Progenitor cell of endocrine pancreas (in vitro differentiated cells): ENCODE data around the gene ABLIM3. TPM values are rescaled to one million over a fixed set of nuclear protein-coding genes. Genes with fewer than 3 reads are reported as not detected.

Experiments used
- DNase-seq: peaks from one replicate; pipeline ENCODE4 v3.0.0; 2021; ENCODE audit warnings: low spot score; ENCODE audit not compliant: unreplicated experiment
- H3K27ac Mint-ChIP-seq: 2 replicates; pipeline ENCODE4 v1.8.0; 2021; ENCODE audit warnings: mild to moderate bottlenecking, moderate library complexity, mixed read lengths
- H3K27me3 Mint-ChIP-seq: 2 replicates; pipeline ENCODE4 v1.8.0; 2021; ENCODE audit warnings: mixed read lengths
- H3K36me3 Mint-ChIP-seq: 2 replicates; pipeline ENCODE4 v1.8.0; 2022; ENCODE audit warnings: mixed read lengths; ENCODE audit not compliant: insufficient read depth
- H3K4me1 Mint-ChIP-seq: 2 replicates; pipeline ENCODE4 v1.8.0; 2021; ENCODE audit warnings: low read depth, mixed read lengths
- H3K4me3 Mint-ChIP-seq: 2 replicates; pipeline ENCODE4 v1.8.0; 2021; ENCODE audit warnings: low read depth, mild to moderate bottlenecking, moderate library complexity, mixed read lengths
- H3K9me3 Mint-ChIP-seq: 2 replicates; pipeline ENCODE4 v1.8.0; 2021; ENCODE audit warnings: low read depth, mixed read lengths
- CTCF ChIP-seq: fragments of 200-600 bp; sonication (generic); IDR thresholded peaks from one replicate; pipeline ENCODE4 v1.5.0; 2021; ENCODE audit warnings: antibody characterized with exemption, mild to moderate bottlenecking; ENCODE audit not compliant: unreplicated experiment
- total RNA-seq: library from RNA; stranded (reverse); gene quantifications from 2 replicates; pipeline ENCODE4 v1.2.1, GENCODE V29; 2021

ABLIM3 gene
- total RNA-seq, 1 donor from 2014 or later = 0.48 TPM

GRCh38 chr5:149246906-149247305 is 105.6 kb downstream of the ABLIM3 start:
- H3K27ac Mint-ChIP-seq = no peak overlapping the region
- H3K36me3 Mint-ChIP-seq = no peaks in the 10 kb centered on the region
- TF ChIP-seq CTCF = no peak
- peaks cover 52% of the 10 kb centered on the region for H3K27me3 Mint-ChIP-seq
- no peaks in the 10 kb centered on the region for H3K9me3 Mint-ChIP-seq
- DNase-seq = no peak
- no peak overlapping the region for H3K4me3 Mint-ChIP-seq
- no peaks in the 10 kb centered on the region for H3K4me1 Mint-ChIP-seq

GRCh38 chr5:149247726-149248125 is 106.4 kb downstream of the ABLIM3 start:
- Mint-ChIP-seq H3K27ac (no peak overlapping the region), H3K4me3 (no peak overlapping the region), H3K27me3 (peaks cover 47% of the 10 kb centered on the region), H3K36me3 (no peaks in the 10 kb centered on the region), H3K4me1 (no peaks in the 10 kb centered on the region), H3K9me3 (no peaks in the 10 kb centered on the region)
- DNase-seq = no peak
- TF ChIP-seq CTCF = no peak

GRCh38 chr5:149251546-149251945 is 110.3 kb downstream of the ABLIM3 start:
- TF ChIP-seq CTCF = no peak
- Mint-ChIP-seq H3K27ac (no peak overlapping the region), H3K9me3 (no peaks in the 10 kb centered on the region), H3K4me1 (no peaks in the 10 kb centered on the region), H3K27me3 (peaks cover 51% of the 10 kb centered on the region), H3K4me3 (no peak overlapping the region), H3K36me3 (no peaks in the 10 kb centered on the region)
- no peak for DNase-seq

GRCh38 chr5:149254506-149254905 is 113.2 kb downstream of the ABLIM3 start:
- H3K9me3 Mint-ChIP-seq = no peaks in the 10 kb centered on the region
- no peak for TF ChIP-seq CTCF
- no peaks in the 10 kb centered on the region for H3K36me3 Mint-ChIP-seq
- H3K4me1 Mint-ChIP-seq = no peaks in the 10 kb centered on the region
- H3K27ac Mint-ChIP-seq = no peak overlapping the region
- H3K4me3 Mint-ChIP-seq = no peak overlapping the region
- peaks cover 52% of the 10 kb centered on the region for H3K27me3 Mint-ChIP-seq
- DNase-seq = peak; percentile 28

- Mint-ChIP-seq H3K27ac (no peak overlapping the region), H3K27me3 (peaks cover 61% of the 10 kb centered on the region), H3K36me3 (no peaks in the 10 kb centered on the region), H3K4me1 (no peaks in the 10 kb centered on the region), H3K4me3 (no peak overlapping the region), H3K9me3 (no peaks in the 10 kb centered on the region)
- no peak for DNase-seq
- TF ChIP-seq CTCF = no peak
Observed at GRCh38 chr5:149256451-149256850, 115.2 kb downstream of the ABLIM3 start.
